HepG2 (cell line): ENCODE results near the gene PHC1. TPM values are rescaled to one million over a fixed set of nuclear protein-coding genes. Genes with fewer than 3 reads are reported as not detected.

ENCODE experiments used
- AHR ChIP-seq: IDR thresholded peaks from 2 replicates; pipeline ENCODE4 v1.6.1; 2018; ENCODE audit warnings: missing genetic modification reagents, missing compliant biosample characterization
- EHMT2 ChIP-seq: fragments of 200-600 bp; sonication (generic); IDR thresholded peaks from 2 replicates; pipeline ENCODE4 v1.7.0; 2017; ENCODE audit warnings: antibody characterized with exemption, low read depth, low read length, borderline replicate concordance
- FOXP4 ChIP-seq: sonication (generic); formaldehyde crosslinking; IDR thresholded peaks from 2 replicates; pipeline ENCODE4 v1.4.0; 2020; ENCODE audit warnings: missing genetic modification reagents
- ISX ChIP-seq: sonication (generic); formaldehyde crosslinking; conservative IDR thresholded peaks from 2 replicates; pipeline ENCODE4 v1.5.0; 2020; ENCODE audit warnings: missing genetic modification reagents
- MXD4 ChIP-seq: IDR thresholded peaks from 2 replicates; pipeline ENCODE4 v1.6.1; 2016; ENCODE audit warnings: mild to moderate bottlenecking, missing biosample characterization, missing genetic modification reagents
- MXI1 ChIP-seq: IDR thresholded peaks from 3 replicates; pipeline ENCODE4 v1.6.1; 2012; ENCODE audit warnings: low read depth, low read length, inconsistent platforms, borderline replicate concordance
- NR1H2 ChIP-seq: sonication (generic); formaldehyde crosslinking; IDR thresholded peaks from 2 replicates; pipeline ENCODE4 v1.8.1; 2022; ENCODE audit warnings: low read depth, missing genetic modification reagents, borderline replicate concordance
- NR2C2 ChIP-seq: sonication (generic); formaldehyde crosslinking; IDR thresholded peaks from 2 replicates; pipeline ENCODE4 v1.4.0; 2020; ENCODE audit warnings: missing genetic modification reagents, mild to moderate bottlenecking, moderate library complexity, borderline replicate concordance
- PHB2 ChIP-seq: fragments of 450-650 bp; IDR thresholded peaks from 2 replicates; pipeline ENCODE4 v1.6.1; 2018; ENCODE audit not compliant: partially characterized antibody
- PHF5A ChIP-seq: IDR thresholded peaks from one replicate; pipeline ENCODE4 v1.6.1; 2018; ENCODE audit warnings: low read depth, missing genetic modification reagents; ENCODE audit not compliant: unreplicated experiment
- PRPF4 ChIP-seq: fragments of 200-400 bp; formaldehyde crosslinking; IDR thresholded peaks from 2 replicates; pipeline ENCODE4 v1.6.1; 2016; ENCODE audit warnings: low read length, low read depth; ENCODE audit not compliant: poor library complexity, severe bottlenecking
- RCOR2 ChIP-seq: IDR thresholded peaks from 2 replicates; pipeline ENCODE4 v1.6.1; 2016; ENCODE audit warnings: missing biosample characterization, missing genetic modification reagents
- SALL1 ChIP-seq: sonication (generic); formaldehyde crosslinking; IDR thresholded peaks from 2 replicates; pipeline ENCODE4 v1.8.0; 2022; ENCODE audit warnings: mild to moderate bottlenecking, missing genetic modification reagents
- TCF12 ChIP-seq, 2 experiments: fragments of 450-650 bp in 1 of 2; sonication (generic) in 1 of 2; formaldehyde crosslinking in 1 of 2; IDR thresholded peaks; 2 replicates each; pipeline versions ENCODE4 v1.6.1 to v1.8.0; 2017 to 2022; ENCODE audit warnings: antibody characterized with exemption in 1 of 2, mild to moderate bottlenecking in 1 of 2, missing genetic modification reagents in 1 of 2, moderate library complexity in 1 of 2
- ZBTB42 ChIP-seq: sonication (generic); formaldehyde crosslinking; IDR thresholded peaks from 2 replicates; pipeline ENCODE4 v1.5.0; 2020; ENCODE audit warnings: mild to moderate bottlenecking, missing genetic modification reagents
- ZNF225 ChIP-seq: sonication (generic); formaldehyde crosslinking; IDR thresholded peaks from 2 replicates; pipeline ENCODE4 v1.4.0; 2020; ENCODE audit warnings: mild to moderate bottlenecking, missing genetic modification reagents
- ZNF30 ChIP-seq: sonication (generic); formaldehyde crosslinking; IDR thresholded peaks from 2 replicates; pipeline ENCODE4 v1.5.0; 2020; ENCODE audit warnings: mild to moderate bottlenecking, missing genetic modification reagents
- ZNF558 ChIP-seq: sonication (generic); formaldehyde crosslinking; IDR thresholded peaks from 2 replicates; pipeline ENCODE4 v1.9.0; 2022; ENCODE audit warnings: mild to moderate bottlenecking, missing genetic modification reagents, borderline replicate concordance
- polyA plus RNA-seq, 8 experiments: library from polyadenylated mRNA; depleted of rRNA in 3 of 8; stranded (reverse) in 7 of 8; unstranded in 1 of 8; fragments of >200 nt; fragmentation: Illumina TruSeq in 4 of 8; extraction: Trizol in 4 of 8; gene quantifications; 2 replicates each; pipeline versions ENCODE4 v1.2.1 to v1.2.3, GENCODE V29; 2011 to 2016; ENCODE audit warnings: low read depth in 4 of 8, missing spikeins in 1 of 8, mixed read lengths in 1 of 8; ENCODE audit not compliant: insufficient read depth in 1 of 8
- total RNA-seq, 5 experiments: library from RNA; depleted of rRNA; stranded (reverse); fragments of >200 nt; fragmentation: Illumina TruSeq; extraction: Trizol; gene quantifications; 2 replicates each; pipeline ENCODE4 v1.2.3, GENCODE V29; 2016; ENCODE audit warnings: low read depth in 1 of 5
- TF ChIP-seq, protein P1 (sequence below): sonication (generic); formaldehyde crosslinking; IDR thresholded peaks from 2 replicates; pipeline ENCODE4 v1.5.1; 2020; ENCODE audit warnings: mild to moderate bottlenecking, missing genetic modification reagents
- TF ChIP-seq, protein P2 (sequence below): IDR thresholded peaks from 2 replicates; pipeline ENCODE4 v1.6.1; 2016; ENCODE audit warnings: missing compliant biosample characterization, missing genetic modification reagents, borderline replicate concordance

The PHC1 gene
- total and polyA plus RNA-seq, 2 of the 13 experiments (the other 11 are each of a cell fraction or from before 2014, with no cell fraction given): 9.4 to 35.0 TPM

DNA sequence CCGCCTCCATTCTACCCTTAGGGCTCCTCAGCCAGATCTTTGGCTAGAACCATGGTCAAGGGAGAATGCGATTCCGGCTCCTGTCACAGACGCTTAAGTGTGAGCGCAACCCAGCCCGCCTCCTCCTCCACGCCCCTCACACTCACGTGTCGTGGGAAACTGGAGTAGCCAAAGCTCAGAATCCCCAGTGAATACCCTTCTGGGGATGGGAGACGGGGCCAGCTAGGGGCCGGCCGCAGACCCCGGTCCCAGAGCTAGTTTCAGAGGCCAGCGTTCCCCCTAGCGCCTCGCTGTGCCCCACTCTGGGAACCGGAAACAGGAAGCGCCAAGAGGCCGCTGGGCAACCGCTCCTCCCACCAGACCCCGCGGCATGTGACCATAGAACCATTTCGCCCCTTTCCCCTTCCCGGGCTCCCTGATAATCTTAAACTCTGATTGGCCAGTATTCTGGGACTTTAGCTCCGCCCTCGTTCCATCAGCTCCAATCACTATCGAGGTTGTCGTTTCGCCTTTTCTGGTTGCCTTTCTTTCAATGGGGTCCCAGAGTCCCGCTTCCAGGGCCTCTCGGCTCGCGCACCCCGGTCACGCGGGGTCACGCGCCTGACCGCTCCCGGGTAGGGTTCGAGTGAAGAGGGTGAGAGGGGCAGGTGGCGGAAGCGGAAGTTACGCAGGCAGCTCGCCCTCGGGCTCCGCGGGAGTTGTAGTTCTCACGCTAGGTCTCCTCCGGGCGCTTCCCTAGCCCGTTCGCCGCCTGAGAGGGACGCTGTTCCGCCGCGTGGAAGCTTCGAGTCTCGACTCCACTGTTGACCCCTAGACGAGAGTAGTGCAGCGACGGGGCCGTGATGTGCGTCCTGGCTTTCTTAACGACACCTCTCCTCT, 35.3 kb downstream of the PHC1 start, which contains the start of gene M6PR (continued):
- TF ChIP-seq NR1H2 (no peak), ZNF558 (CRISPR knock-in tag) (peak; percentile 98; the same call in 1 of the 2 replicates), FOXP4 (CRISPR knock-in tag) (no peak; the same call in 1 of the 2 replicates), MXD4 (CRISPR knock-in tag) (no peak; the same call in 1 of the 2 replicates), PHF5A (no peak), PRPF4 (no peak), SALL1 (CRISPR knock-in tag) (peak; percentile 71; the same call in 1 of the 2 replicates), TCF12 (IDR thresholded peaks at IDR 0.05) (no peak), TCF12 (CRISPR knock-in tag; IDR thresholded peaks at IDR 0.05) (no peak; the same call in 1 of the 2 replicates), NR2C2 (peak; percentile 95), PHB2 (no peak), MXI1 (peak; percentile 87; the same call in 1 of the 3 replicates), ISX (CRISPR knock-in tag) (0 out of 2 replicates have a peak, but pooled peaks have one; percentile 55), EHMT2 (0 out of 2 replicates have a peak, but pooled peaks have one; percentile 21), ZNF30 (CRISPR knock-in tag) (peak; percentile 30; the same call in 1 of the 2 replicates), AHR (CRISPR knock-in tag) (0 out of 2 replicates have a peak, but pooled peaks have one; percentile 14), RCOR2 (CRISPR knock-in tag) (peak; percentile 24; the same call in 1 of the 2 replicates), ZBTB42 (CRISPR knock-in tag) (no peak), ZNF225 (CRISPR knock-in tag) (no peak)
- TF ChIP-seq, protein P1, sequence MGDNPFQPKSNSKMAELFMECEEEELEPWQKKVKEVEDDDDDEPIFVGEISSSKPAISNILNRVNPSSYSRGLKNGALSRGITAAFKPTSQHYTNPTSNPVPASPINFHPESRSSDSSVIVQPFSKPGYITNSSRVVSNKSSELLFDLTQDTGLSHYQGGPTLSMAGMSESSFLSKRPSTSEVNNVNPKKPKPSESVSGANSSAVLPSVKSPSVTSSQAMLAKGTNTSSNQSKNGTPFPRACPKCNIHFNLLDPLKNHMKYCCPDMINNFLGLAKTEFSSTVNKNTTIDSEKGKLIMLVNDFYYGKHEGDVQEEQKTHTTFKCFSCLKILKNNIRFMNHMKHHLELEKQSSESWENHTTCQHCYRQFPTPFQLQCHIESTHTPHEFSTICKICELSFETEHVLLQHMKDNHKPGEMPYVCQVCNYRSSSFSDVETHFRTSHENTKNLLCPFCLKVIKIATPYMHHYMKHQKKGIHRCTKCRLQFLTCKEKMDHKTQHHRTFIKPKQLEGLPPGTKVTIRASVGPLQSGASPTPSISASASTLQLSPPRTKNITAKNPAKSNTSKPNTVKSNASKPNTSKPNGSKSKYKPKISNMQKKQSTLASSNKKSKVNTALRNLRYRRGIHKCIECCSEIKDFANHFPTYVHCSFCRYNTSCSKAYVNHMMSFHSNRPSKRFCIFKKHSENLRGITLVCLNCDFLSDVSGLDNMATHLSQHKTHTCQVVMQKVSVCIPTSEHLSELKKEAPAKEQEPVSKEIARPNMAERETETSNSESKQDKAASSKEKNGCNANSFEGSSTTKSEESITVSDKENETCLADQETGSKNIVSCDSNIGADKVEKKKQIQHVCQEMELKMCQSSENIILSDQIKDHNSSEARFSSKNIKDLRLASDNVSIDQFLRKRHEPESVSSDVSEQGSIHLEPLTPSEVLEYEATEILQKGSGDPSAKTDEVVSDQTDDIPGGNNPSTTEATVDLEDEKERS (CRISPR knock-in tag): no peak
- TF ChIP-seq, protein P2, sequence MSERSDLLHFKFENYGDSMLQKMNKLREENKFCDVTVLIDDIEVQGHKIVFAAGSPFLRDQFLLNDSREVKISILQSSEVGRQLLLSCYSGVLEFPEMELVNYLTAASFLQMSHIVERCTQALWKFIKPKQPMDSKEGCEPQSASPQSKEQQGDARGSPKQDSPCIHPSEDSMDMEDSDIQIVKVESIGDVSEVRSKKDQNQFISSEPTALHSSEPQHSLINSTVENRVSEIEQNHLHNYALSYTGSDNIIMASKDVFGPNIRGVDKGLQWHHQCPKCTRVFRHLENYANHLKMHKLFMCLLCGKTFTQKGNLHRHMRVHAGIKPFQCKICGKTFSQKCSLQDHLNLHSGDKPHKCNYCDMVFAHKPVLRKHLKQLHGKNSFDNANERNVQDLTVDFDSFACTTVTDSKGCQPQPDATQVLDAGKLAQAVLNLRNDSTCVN: no peak; the same call in 1 of the 2 replicates
